ENCODE results near the gene CDH18. TPM values are rescaled to one million over a fixed set of nuclear protein-coding genes. Genes with fewer than 3 reads are reported as not detected.
"Not testable (repeated sequence)": the region's sequence is repeated elsewhere in the genome, so short reads cannot be mapped to it uniquely, and the experiment has no call there.

CDH18 gene
- total and polyA plus RNA-seq, 8 donors, result 0.58 to 1.9 (median 1.1) TPM; not detected in 2

DNA sequence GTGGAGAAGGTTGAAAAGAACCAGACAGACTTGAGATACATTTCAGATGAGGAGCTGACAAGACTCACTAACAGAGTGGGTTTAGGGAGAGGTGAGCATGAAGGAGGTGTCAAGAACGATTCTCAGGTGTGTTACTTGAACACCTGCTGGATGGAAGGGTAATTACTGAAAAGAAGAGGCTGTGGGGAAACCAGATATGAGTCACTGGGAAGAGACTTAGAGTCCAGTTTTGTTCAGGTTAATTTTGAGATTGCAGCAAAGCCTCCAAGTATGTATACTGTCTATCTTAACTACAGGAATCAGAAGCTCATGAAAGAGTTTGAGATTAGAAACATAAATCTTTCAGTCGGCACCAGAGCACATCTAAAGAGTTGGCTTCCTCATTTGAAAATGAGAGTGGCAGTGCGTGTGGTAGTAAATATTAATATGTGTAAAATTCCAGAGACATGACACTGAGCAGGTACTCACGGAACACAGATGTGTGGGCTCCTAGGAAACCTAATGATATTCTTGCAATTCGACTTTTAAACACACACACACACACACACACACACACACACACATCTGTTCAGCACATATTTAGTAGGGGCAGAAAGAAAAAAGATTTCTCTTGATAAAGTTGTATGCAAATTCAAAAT, 197.1 kb downstream of the CDH18 start:
- ATAC-seq (no peak), DNase-seq (no peak)
- intact Hi-C loops (cut with DNase I), result no loop called here
- Histone ChIP-seq H3K4me3 (no peak overlapping the region), H3K9me3 (no peaks in the 10 kb centered on the region), H3K36me3 (no peaks in the 10 kb centered on the region), H3K4me1 (no peaks in the 10 kb centered on the region), H3K27ac (no peak overlapping the region), H3K27me3 (no peaks in the 10 kb centered on the region)
- TF ChIP-seq, protein P1, sequence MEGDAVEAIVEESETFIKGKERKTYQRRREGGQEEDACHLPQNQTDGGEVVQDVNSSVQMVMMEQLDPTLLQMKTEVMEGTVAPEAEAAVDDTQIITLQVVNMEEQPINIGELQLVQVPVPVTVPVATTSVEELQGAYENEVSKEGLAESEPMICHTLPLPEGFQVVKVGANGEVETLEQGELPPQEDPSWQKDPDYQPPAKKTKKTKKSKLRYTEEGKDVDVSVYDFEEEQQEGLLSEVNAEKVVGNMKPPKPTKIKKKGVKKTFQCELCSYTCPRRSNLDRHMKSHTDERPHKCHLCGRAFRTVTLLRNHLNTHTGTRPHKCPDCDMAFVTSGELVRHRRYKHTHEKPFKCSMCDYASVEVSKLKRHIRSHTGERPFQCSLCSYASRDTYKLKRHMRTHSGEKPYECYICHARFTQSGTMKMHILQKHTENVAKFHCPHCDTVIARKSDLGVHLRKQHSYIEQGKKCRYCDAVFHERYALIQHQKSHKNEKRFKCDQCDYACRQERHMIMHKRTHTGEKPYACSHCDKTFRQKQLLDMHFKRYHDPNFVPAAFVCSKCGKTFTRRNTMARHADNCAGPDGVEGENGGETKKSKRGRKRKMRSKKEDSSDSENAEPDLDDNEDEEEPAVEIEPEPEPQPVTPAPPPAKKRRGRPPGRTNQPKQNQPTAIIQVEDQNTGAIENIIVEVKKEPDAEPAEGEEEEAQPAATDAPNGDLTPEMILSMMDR (IDR thresholded peaks at IDR 0.05), result no peak

DNA sequence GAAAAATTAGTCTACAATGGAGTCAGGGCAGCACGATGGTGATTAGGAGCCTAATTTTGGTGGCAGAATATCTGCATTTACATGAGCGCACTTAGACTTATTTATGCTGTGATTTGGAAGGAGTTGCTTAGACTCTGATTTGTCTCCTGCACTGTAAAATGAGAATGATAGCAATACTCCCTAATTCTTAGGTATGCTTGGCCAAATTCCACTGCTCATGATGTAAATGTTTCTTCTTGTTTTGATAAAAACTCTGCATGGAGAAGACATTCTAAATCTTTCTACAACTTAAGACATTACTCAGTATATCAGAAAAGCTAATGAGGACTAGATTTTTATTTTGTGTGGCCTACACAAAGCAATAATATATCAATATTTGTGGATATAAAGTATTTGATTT, 205.4 kb downstream of the CDH18 start:
- Histone ChIP-seq H3K36me3 (no peaks in the 10 kb centered on the region), H3K9me3 (no peaks in the 10 kb centered on the region), H3K27ac (no peak overlapping the region), H3K27me3 (no peaks in the 10 kb centered on the region), H3K4me1 (no peaks in the 10 kb centered on the region), H3K4me3 (no peak overlapping the region)
- ATAC-seq (no peak), DNase-seq (no peak)
- TF ChIP-seq, protein P1 (IDR thresholded peaks at IDR 0.05), result no peak
- intact Hi-C loops (cut with DNase I), result no loop called here

DNA sequence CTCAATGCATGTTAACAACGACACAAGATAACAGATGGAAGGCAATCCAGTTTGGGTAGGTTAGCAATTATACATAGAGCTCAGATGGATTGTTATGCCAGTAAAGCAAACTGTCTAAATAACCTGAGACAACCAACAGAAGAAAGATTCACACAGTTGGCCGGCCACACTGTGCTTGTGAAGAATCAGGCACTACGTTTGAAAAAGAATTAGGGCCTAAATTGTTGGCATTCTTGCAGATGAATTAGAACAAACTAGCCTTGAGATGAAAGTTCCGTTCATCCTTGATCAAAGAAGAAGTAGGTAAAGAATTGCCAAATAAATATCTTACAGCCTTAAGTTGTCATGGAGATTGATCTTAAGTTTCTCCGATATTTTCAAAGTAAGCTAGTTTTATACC, 210.6 kb downstream of the CDH18 start:
- ATAC-seq (no peak), DNase-seq (no peak)
- no peaks in the 10 kb centered on the region for H3K9me3 ChIP-seq
- intact Hi-C loops (cut with DNase I), result no loop called here
- H3K4me1 ChIP-seq, result no peaks in the 10 kb centered on the region
- no peaks in the 10 kb centered on the region for H3K27me3 ChIP-seq
- H3K27ac ChIP-seq, result no peak overlapping the region
- no peak overlapping the region for H3K4me3 ChIP-seq
- TF ChIP-seq, protein P1 (IDR thresholded peaks at IDR 0.05), result no peak
- no peaks in the 10 kb centered on the region for H3K36me3 ChIP-seq

DNA sequence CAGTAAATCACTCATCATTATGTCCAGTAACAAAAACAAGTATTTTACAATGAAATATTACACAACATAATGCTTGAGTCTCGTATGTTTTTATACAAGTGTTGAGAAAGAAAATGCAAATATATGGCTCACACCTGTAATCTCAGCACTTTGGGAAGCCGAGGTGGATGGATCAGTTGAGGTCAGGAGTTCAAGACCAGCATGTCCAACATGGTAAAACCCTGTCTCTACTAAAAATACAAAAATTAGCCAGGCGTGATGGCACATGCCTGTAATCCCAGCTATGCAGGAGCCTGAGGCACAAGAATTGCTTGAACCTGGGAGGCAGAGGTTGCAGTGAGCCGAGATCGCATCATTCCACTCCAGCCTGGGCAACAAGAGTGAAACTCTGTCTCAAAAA, 211.1 kb downstream of the CDH18 start:
- H3K27me3 ChIP-seq; H3K4me1 ChIP-seq; DNase-seq; H3K36me3 ChIP-seq; intact Hi-C loops (cut with DNase I); ATAC-seq; H3K27ac ChIP-seq; H3K4me3 ChIP-seq; H3K9me3 ChIP-seq: not testable (repeated sequence)

DNA sequence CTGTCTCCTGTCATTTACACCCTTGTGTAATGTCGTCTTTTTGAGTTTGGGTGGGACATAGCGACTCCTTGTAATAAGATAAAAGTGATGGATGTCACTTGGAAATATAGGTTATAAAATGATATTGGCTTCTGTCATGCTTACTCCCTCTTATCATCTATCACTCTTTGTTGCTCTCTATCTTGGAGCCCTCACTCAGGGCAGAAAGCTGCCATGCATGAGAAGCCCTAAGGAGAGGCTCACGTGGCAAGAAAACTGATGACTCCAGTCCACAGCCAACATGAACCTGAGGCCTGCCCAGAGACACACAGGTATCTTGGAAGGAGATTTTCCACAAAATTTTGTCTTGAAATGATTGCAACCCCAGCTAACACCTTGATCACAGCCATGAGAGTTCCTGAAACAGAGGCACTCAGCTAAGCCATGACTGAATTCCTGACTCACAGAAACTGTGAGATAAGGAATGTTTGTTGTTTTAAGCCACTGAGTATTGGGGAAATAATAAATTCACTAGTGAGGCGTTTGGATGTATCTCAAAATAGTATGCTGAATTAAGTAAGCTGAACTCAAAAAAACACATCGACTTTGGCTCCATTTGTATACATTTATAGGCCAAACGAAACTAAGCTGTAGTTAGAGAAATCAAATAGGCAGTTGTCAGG, 216.7 kb downstream of the CDH18 start:
- intact Hi-C loops (cut with DNase I), result no loop called here
- TF ChIP-seq, protein P1 (IDR thresholded peaks at IDR 0.05), result no peak
- ATAC-seq (no peak), DNase-seq (no peak)
- H3K9me3 ChIP-seq, result no peaks in the 10 kb centered on the region
- no peaks in the 10 kb centered on the region for H3K27me3 ChIP-seq
- H3K27ac ChIP-seq, result no peak overlapping the region
- no peaks in the 10 kb centered on the region for H3K36me3 ChIP-seq
- no peak overlapping the region for H3K4me3 ChIP-seq
- H3K4me1 ChIP-seq, result no peaks in the 10 kb centered on the region

Data from left lung (tissue), 10 donors.